HG03039 (cell line): ENCODE data around the gene LMNTD2.

Experiments used
- ATAC-seq: cut with Tn5 transposase; IDR thresholded peaks from one replicate; pipeline ENCODE4 v1.9.1; 2021; ENCODE audit warnings: mild to moderate bottlenecking, moderate library complexity; ENCODE audit not compliant: unreplicated experiment

Gene LMNTD2

GRCh38 chr11:535519-536454 is 24.8 kb downstream of the LMNTD2 start, which contains the start of gene HRAS:
Gene HRAS (minus strand): TSS chr11:535576.
- ATAC-seq, result peak; percentile 69

- ATAC-seq, result no peak
Measured at GRCh38 chr11:535210-535518, 25.4 kb downstream of the LMNTD2 start.

- peak; percentile 2 for ATAC-seq
Measured at GRCh38 chr11:534396-535209, 25.9 kb downstream of the LMNTD2 start.

GRCh38 chr11:533586-534395 is 26.7 kb downstream of the LMNTD2 start:
- ATAC-seq, result no peak

DNA sequence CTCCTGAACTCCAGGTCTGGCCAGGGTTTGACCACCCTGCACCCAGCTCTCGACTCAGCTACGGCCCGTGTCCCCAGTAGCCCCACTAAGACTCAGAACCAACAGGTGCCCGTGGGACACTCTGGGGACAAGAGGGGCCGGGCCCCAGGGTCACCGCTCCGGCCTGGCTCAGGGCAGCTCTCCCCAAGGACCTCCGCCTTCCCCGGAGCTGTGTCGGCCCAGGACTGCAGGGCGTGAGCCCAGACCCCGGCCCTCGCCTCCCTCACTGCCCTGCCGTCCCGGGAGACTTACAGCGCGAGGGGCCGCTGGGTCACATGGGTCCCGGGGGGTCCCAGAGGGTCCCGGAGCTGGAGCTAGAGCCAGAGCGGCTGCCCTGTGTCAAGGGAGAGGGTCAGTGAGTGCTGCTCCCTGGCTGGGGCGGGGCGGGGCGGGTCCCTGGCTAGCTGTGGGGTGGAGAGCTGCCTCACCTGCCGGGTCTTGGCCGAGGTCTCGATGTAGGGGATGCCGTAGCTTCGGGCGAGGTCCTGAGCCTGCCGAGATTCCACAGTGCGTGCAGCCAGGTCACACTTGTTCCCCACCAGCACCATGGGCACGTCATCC is 27.5 kb downstream of the LMNTD2 start:
- ATAC-seq, result no peak

DNA sequence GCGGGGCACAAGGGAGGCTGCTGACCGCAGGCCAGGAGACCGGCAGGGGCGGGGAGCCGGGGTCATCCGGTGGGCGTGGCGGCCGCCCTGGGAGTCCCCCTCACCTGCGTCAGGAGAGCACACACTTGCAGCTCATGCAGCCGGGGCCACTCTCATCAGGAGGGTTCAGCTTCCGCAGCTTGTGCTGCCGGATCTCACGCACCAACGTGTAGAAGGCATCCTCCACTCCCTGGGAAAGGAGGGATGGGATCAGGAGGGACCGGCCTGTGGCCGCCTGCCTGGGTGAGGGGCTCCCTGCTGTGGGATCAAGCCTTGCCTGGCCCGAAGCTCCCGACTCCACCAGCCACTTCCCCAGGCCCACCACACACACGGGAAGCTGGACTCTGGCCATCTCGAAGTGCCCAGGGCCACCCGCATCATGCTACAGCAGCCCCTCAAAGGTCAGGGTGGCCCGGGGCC is 28.0 kb downstream of the LMNTD2 start:
- ATAC-seq, result no peak

GRCh38 chr11:531919-532526 is 28.5 kb downstream of the LMNTD2 start:
- no peak for ATAC-seq

DNA sequence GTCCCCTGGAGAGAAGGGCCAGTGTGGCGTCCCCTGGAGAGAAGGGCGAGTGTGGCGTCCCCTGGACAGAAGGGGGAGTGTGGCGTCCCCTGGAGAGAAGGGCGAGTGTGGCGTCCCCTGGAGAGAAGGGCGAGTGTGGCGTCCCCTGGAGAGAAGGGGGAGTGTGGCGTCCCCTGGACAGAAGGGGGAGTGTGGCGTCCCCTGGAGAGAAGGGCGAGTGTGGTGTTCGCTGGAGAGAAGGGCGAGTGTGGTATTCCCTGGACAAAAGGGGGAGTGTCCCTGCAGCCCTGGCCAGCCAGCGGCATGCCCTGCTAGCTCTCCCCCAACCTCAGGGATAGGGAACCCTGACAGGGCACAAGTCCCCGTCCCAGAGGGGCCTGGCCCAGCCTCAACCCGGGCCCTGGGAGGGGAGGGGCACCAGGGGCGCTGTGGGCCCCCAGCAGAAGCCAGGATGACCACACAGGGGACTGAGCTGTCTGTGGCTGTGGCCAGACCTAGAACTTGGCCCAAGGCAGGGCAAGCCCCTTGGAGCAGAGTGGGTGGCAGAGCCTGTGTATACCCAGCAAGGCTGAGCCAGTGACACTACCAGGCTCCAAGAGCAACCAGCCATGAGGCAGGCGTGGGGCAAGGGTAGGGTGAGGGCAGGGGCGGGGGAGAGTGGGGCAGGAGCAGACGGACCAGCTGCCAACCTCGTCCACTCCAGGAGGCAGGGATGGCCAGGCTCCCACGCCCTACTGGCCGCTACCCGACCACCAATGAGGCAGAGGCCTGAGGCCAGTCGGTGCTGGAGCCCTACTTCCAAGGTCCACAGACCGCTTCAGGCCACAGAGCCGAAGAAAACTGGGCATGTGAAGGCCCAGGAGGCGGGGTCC is 29.3 kb downstream of the LMNTD2 start:
- ATAC-seq, result no peak

DNA sequence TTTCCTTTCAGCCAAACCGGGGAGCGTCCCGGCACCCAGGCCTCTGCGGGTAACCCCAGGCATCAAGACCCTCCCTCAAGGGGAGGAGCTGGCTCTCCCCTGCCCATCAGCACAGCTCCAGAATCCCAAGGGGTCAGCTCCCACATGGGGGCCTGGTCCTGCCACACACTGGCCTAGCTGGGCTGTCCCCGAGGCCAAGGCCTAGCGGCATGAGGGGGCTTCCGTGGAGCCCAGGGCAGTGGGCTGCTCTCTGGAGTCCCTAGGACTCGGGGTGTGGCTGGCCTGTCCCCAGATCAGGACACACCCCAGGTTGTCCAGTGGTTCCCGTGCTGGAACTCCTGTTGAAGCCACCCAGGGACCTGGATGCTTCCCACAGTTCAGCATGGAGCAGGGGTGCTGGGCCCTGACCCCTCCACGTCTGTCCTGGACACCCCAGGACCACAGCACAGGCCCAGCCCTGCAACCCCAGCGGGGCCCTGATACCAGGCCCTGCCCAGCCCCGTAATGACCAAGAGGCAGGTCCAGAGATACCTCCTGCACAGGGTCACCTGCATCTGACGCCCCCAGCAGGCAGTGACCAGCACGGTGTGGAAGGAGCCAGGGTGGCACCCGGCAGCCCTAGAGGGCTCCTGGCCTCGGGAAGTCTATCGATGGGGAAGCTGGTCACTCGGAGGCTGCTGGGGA is 30.7 kb downstream of the LMNTD2 start:
- ATAC-seq, result no peak

DNA sequence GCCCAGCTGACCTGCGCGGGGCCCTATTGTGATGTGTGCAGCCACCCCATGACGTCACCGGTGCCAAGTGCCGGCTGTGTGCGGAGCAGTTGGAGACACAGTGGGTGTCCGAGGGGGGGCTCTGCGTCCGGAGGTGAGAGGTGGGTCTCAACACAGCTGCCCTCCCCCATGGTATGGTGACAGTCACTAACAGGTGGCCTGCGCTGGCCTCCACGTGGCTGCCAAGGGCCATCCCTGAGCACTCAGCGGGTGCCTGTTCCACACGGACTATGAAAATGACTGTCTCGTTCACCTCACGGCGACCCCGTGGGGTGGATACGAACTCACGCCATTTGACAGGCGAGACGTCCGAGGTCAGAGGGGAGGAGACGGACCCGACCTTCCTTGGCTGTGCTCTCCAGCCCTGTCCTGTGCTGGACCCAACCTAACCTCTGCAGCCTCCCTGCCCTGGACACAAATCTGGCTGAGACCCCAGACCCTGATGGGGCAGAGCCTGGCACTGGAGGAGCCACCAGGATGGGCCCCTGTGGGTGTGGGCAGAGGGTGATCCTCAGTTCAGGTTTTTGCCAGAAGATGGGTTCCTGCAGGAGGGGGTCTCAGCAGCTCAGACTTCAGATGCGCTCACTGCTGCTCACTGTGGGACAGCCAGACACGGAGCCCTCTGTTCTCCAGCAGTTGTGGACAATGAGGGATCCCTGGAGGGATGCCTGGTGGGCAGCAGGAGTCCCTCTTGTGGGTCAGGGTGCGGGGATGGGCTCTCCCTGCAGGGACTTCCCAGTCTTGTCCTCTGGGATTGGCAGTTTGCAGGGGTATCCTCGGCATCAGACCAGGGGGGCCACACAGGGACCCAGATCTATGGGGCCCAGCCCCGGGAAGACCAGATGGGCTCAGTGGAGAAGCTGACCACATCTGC is 31.5 kb downstream of the LMNTD2 start:
- no peak for ATAC-seq

- no peak for ATAC-seq
Measured at GRCh38 chr11:528166-528814, 32.2 kb downstream of the LMNTD2 start.

- no peak for ATAC-seq
Measured at GRCh38 chr11:526192-526591, 34.3 kb downstream of the LMNTD2 start.

DNA sequence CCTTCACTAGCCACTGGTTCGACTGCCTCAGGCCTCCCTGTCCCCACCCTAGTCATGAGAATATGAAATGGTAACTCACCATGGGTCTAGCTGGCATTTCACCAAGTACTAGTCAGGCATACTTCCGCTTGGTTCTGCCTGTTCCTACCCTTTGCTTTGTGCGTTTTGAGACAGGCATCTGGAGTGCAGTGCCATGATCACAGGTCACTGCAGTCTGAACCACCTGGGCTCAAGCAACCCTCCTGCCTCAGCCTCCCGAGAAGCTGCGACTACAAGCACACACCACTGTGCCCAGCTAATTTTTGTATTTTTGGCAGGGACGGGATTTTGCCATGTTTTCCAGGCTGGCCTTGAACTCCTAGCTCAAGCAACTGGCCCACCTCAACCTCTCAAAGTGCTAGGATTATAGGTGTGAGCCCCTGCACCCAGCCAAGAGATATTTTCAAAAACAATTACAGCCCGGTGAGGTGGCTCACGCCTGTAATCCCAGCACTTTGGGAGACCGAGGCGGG is 39.3 kb downstream of the LMNTD2 start:
- no peak for ATAC-seq

DNA sequence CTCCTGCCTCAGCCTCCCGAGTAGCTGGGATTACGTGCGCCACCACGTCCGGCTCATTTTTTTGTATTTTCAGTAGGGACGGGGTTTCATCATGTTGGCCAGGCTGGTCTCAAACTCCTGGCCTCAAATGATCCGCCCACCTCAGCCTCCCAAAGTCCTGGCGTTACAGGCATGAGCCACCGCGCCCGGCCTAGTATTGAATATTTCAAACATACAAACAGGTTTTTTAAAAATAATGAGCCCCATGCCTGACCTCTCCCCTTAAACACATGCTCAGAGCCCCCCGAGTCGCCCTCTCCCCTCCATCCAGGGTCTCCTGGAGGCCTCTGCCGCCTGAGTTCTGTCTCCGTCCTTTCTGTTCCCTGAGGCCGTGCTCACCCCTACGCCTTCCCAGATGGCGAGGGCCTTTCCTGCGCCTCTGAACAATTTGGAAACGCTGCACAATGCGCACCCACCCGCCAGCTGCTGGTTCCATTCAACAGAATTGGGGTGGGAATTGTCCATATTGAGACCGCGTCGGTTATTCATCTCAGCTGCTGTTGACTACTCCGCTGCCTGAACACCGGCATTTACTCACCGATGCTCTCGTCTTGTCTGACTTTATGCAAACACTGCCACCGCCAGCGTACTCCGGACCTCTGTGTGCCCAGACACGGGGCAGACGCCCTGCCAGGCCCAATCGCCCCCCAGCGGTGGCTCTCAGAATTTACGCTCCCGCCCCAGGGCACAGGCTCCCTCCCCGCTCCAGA is 39.9 kb downstream of the LMNTD2 start:
- no peak for ATAC-seq

DNA sequence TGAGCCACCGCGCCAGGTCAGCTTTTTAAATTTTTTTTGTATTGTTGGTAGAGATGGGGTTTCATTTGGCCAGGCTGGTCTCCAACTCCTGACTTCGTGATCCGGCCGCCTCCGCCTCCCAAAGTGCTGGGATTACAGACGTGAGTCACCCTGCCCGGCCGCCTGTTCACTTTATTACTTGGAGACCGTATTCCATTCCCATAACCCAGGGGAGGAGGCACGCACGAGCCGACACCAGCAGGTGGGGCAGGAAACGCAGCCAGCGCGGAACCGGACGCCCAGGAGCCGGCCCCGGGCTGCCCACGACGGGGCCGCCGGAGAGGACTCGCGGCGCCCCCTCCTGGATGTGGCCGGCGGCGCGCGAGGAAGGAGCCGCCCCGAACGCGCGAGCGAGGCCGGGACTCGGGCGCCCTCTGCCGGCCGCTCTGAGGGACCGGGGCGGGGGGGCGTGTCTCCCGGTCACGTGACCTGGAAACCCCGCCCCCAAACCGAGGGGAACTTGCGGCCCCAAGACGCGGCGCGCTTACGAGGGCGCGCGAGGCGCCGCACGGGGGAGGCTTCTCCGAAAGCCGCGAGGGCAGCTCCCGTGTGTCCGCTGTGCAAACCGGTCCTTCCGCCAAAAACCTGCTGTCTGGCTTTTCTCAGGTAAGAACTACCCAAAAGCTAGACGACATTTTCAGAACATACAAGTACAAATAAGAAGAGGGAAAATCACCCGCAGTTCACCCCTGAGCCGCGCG is 41.9 kb downstream of the LMNTD2 start:
- peak; percentile 61 for ATAC-seq
